Stimulated activated CD4-positive, alpha-beta T cell treated with anti-CD3 and anti-CD28 coated beads, TNF-alpha, amount 100 ng/mL, for 1 hour (primary cell): ENCODE results near the gene BNC1.

Source experiments
- DNase-seq, 3 donors: peaks; one replicate each; pipeline ENCODE4 v3.0.0-alpha.2; 2020; ENCODE audit warnings: low read depth in 3 of 3, low spot score in 1 of 3

The BNC1 gene

GRCh38 chr15:83284559-83285283 lies at the start of gene BNC1:
Gene BNC1 (minus strand): TSS chr15:83284664. CDS start chr15:83284628, 36 bp downstream.
- no peak for DNase-seq

- DNase-seq: no peak
Measured at GRCh38 chr15:83327041-83327440, 42.6 kb upstream of the BNC1 start.

GRCh38 chr15:83324799-83325198 lies 40.3 kb upstream of the BNC1 start:
- DNase-seq: no peak

- no peak for DNase-seq
Measured at GRCh38 chr15:83323296-83323711, 38.8 kb upstream of the BNC1 start.

GRCh38 chr15:83322691-83323090 lies 38.2 kb upstream of the BNC1 start:
- DNase-seq: no peak

GRCh38 chr15:83322061-83322460 lies 37.6 kb upstream of the BNC1 start:
- DNase-seq: no peak

- DNase-seq: no peak
Measured at GRCh38 chr15:83320844-83321243, 36.4 kb upstream of the BNC1 start.

- DNase-seq: no peak
Measured at GRCh38 chr15:83320404-83320803, 35.9 kb upstream of the BNC1 start.

GRCh38 chr15:83319771-83320170 lies 35.3 kb upstream of the BNC1 start:
- no peak for DNase-seq

GRCh38 chr15:83318861-83319415 lies 34.5 kb upstream of the BNC1 start:
- DNase-seq: no peak

- no peak for DNase-seq
Measured at GRCh38 chr15:83318036-83318435, 33.6 kb upstream of the BNC1 start.

GRCh38 chr15:83312071-83312470 lies 27.6 kb upstream of the BNC1 start:
- DNase-seq: no peak

- DNase-seq: no peak
Measured at GRCh38 chr15:83310521-83311456, 26.3 kb upstream of the BNC1 start.

- DNase-seq: no peak
Measured at GRCh38 chr15:83308671-83309070, 24.2 kb upstream of the BNC1 start.

GRCh38 chr15:83306561-83306960 lies 22.1 kb upstream of the BNC1 start:
- no peak for DNase-seq

GRCh38 chr15:83305704-83306291 lies 21.3 kb upstream of the BNC1 start:
- DNase-seq: no peak

GRCh38 chr15:83304861-83305703 lies 20.6 kb upstream of the BNC1 start:
- DNase-seq: no peak

- no peak for DNase-seq
Measured at GRCh38 chr15:83303535-83303934, 19.1 kb upstream of the BNC1 start.

GRCh38 chr15:83300826-83301225 lies 16.4 kb upstream of the BNC1 start:
- no peak for DNase-seq

GRCh38 chr15:83299462-83299861 lies 15.0 kb upstream of the BNC1 start:
- DNase-seq: no peak

GRCh38 chr15:83295417-83295816 lies 11.0 kb upstream of the BNC1 start:
- no peak for DNase-seq
